Caco-2 (cell line): ENCODE results near the gene TAF1B. TPM values are rescaled to one million over a fixed set of nuclear protein-coding genes. Genes with fewer than 3 reads are reported as not detected.

Experiments
- BruUV-seq: library from RNA; stranded (reverse); fragments of 400-500 nt; replicated peaks from 2 replicates; lab custom pipeline; 2021; lab: Mats Ljungman, UMichigan
- CTCF ChIA-PET: fragments of 300-600 bp; sonication (Branson Sonifier 250); formaldehyde crosslinking; loops from one replicate; lab custom pipeline; 2022; ENCODE audit warnings: antibody characterized with exemption; lab: Charles Lee
- POLR2A ChIA-PET: fragments of 300-600 bp; sonication (Branson Sonifier 250); formaldehyde crosslinking; loops from one replicate; lab custom pipeline; 2022; ENCODE audit warnings: antibody characterized with exemption; lab: Charles Lee
- DNase-seq, 2 experiments: peaks; one replicate each; pipeline versions ENCODE4 v3.0.0 to v3.0.0-alpha.2; 2020 to 2022
- H3K27me3 ChIP-seq: replicated peaks from 2 replicates; pipeline ENCODE4 v1.6.0; 2011; ENCODE audit warnings: low read length; ENCODE audit not compliant: control insufficient read depth, insufficient read depth
- H3K36me3 ChIP-seq: 2 replicates; pipeline ENCODE4 v1.5.1; 2011; ENCODE audit warnings: low read length; ENCODE audit not compliant: control insufficient read depth, insufficient read depth
- H3K4me1 ChIP-seq: fragments of 250-450 bp; sonication (Bioruptor Pico); 2 replicates; pipeline ENCODE4 v1.5.1; 2020; ENCODE audit warnings: mild to moderate bottlenecking
- H3K4me3 ChIP-seq: 2 replicates; pipeline ENCODE4 v1.5.1; 2011; ENCODE audit warnings: low read depth, mild to moderate bottlenecking, control low read depth, low read length
- H3K9me3 ChIP-seq: fragments of 250-450 bp; sonication (Bioruptor Pico); 2 replicates; pipeline ENCODE4 v1.5.1; 2020; ENCODE audit warnings: mild to moderate bottlenecking, moderate library complexity
- H3K27ac Mint-ChIP-seq: one replicate; pipeline ENCODE4 v1.8.0; 2022; ENCODE audit warnings: mixed read lengths; ENCODE audit not compliant: unreplicated experiment
- H3K27me3 Mint-ChIP-seq: one replicate; pipeline ENCODE4 v1.8.0; 2022; ENCODE audit warnings: mixed read lengths; ENCODE audit not compliant: insufficient read depth, unreplicated experiment
- H3K36me3 Mint-ChIP-seq: one replicate; pipeline ENCODE4 v1.8.0; 2022; ENCODE audit warnings: mild to moderate bottlenecking, mixed read lengths; ENCODE audit not compliant: insufficient read depth, unreplicated experiment
- H3K4me1 Mint-ChIP-seq: one replicate; pipeline ENCODE4 v1.8.0; 2022; ENCODE audit warnings: low read depth, mixed read lengths; ENCODE audit not compliant: unreplicated experiment
- H3K4me3 Mint-ChIP-seq: one replicate; pipeline ENCODE4 v1.8.0; 2022; ENCODE audit warnings: mild to moderate bottlenecking, moderate library complexity, mixed read lengths; ENCODE audit not compliant: unreplicated experiment
- H3K9me3 Mint-ChIP-seq: one replicate; pipeline ENCODE4 v1.8.0; 2022; ENCODE audit warnings: mixed read lengths; ENCODE audit not compliant: unreplicated experiment
- intact Hi-C: fragments of 100-400 bp; cut with micrococcal nuclease; formaldehyde crosslinking; loops from one replicate; pipeline ENCODE4 v1.10.0; 2022; ENCODE audit not compliant: unreplicated experiment
- total RNA-seq: library from RNA; stranded (reverse); gene quantifications from 2 replicates; pipeline ENCODE4 v1.2.3, GENCODE V29; 2022
- TF ChIP-seq, protein P1 (sequence below), 2 experiments: fragments of 200-600 bp in 1 of 2; IDR thresholded peaks; 1 replicate in 1 of 2; 2 replicates in 1 of 2; pipeline versions ENCODE4 v1.5.1 to v1.8.0; 2011 to 2022; ENCODE audit warnings: antibody characterized with exemption in 1 of 2, control low read depth in 1 of 2, inconsistent platforms in 1 of 2, low read depth in 1 of 2, low read length in 1 of 2, mild to moderate bottlenecking in 1 of 2, moderate library complexity in 1 of 2; ENCODE audit not compliant: insufficient read depth in 1 of 2, severe bottlenecking in 1 of 2, unreplicated experiment in 1 of 2

Gene TAF1B
- total RNA-seq, 1 experiment from 2014 or later: 24.8 TPM

DNA sequence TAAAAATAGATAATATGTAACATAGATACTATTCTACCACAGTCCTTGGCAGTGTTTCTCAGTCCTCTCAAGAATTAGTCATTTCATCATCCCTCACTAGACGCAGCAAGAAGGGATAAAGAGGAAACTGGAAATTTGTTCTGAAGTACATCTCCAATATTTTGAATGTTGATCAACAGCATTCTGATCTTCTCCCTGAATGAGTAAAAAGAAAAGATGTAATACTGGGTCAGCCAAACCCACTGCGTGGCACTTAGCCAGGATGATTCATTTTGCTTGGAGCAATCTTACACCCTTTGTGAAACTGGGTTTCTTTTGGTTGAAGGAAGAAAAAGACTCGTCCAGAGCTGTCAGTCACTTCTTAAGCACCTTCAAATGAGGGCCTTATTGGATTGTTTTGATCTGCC is 54.1 kb downstream of the TAF1B start:
- intact Hi-C loops: no loop called here
- Mint-ChIP-seq H3K9me3 (no peaks in the 10 kb centered on the region), H3K4me3 (no peak overlapping the region), H3K4me1 (peaks cover 6% of the 10 kb centered on the region), H3K36me3 (peaks cover 7% of the 10 kb centered on the region), H3K27ac (no peak overlapping the region), H3K27me3 (no peaks in the 10 kb centered on the region)
- BruUV-seq: no TSS peak
- no peak for DNase-seq
- Histone ChIP-seq H3K36me3 (no peaks in the 10 kb centered on the region), H3K9me3 (no peaks in the 10 kb centered on the region), H3K4me1 (no peaks in the 10 kb centered on the region), H3K27me3 (no peaks in the 10 kb centered on the region), H3K4me3 (no peak overlapping the region)
- ChIA-PET CTCF (no interaction called here), POLR2A (no interaction called here)
- TF ChIP-seq, protein P1, sequence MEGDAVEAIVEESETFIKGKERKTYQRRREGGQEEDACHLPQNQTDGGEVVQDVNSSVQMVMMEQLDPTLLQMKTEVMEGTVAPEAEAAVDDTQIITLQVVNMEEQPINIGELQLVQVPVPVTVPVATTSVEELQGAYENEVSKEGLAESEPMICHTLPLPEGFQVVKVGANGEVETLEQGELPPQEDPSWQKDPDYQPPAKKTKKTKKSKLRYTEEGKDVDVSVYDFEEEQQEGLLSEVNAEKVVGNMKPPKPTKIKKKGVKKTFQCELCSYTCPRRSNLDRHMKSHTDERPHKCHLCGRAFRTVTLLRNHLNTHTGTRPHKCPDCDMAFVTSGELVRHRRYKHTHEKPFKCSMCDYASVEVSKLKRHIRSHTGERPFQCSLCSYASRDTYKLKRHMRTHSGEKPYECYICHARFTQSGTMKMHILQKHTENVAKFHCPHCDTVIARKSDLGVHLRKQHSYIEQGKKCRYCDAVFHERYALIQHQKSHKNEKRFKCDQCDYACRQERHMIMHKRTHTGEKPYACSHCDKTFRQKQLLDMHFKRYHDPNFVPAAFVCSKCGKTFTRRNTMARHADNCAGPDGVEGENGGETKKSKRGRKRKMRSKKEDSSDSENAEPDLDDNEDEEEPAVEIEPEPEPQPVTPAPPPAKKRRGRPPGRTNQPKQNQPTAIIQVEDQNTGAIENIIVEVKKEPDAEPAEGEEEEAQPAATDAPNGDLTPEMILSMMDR (IDR thresholded peaks at IDR 0.05; ENCODE audit: insufficient read depth in 1 of 2, low read depth in 1 of 2, low read length in 1 of 2, severe bottlenecking in 1 of 2, unreplicated experiment in 1 of 2): no peak

DNA sequence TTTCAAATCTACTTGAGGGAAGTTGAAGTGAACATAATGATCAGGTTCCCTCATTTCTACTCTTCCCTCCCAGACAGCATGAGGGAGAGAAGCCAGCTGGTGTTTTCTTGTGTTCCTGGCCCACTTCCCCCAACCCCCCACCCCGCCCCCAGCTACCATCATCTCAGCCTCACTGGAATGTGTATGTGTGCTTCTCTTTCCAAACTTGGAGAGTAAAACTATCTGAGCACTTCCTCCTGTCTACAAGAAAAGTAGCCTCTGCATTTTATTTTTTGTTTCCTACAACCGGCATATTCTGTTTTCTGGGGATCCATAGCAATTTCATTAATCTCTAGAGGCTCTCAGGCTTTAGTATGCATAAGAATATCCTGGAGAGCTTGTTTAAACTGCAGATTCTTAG is 54.6 kb downstream of the TAF1B start:
- Mint-ChIP-seq H3K36me3 (peaks cover 7% of the 10 kb centered on the region), H3K4me1 (peaks cover 6% of the 10 kb centered on the region), H3K27ac (no peak overlapping the region), H3K9me3 (no peaks in the 10 kb centered on the region), H3K27me3 (no peaks in the 10 kb centered on the region), H3K4me3 (no peak overlapping the region)
- CTCF ChIA-PET: no interaction called here
- POLR2A ChIA-PET: no interaction called here
- no peaks in the 10 kb centered on the region for H3K9me3 ChIP-seq
- H3K36me3 ChIP-seq: no peaks in the 10 kb centered on the region
- no peaks in the 10 kb centered on the region for H3K4me1 ChIP-seq
- TF ChIP-seq, protein P1 (IDR thresholded peaks at IDR 0.05; ENCODE audit: insufficient read depth in 1 of 2, low read depth in 1 of 2, low read length in 1 of 2, severe bottlenecking in 1 of 2, unreplicated experiment in 1 of 2): no peak
- no peak overlapping the region for H3K4me3 ChIP-seq
- H3K27me3 ChIP-seq: no peaks in the 10 kb centered on the region
- no peak for DNase-seq
- no TSS peak for BruUV-seq
- intact Hi-C loops: no loop called here

DNA sequence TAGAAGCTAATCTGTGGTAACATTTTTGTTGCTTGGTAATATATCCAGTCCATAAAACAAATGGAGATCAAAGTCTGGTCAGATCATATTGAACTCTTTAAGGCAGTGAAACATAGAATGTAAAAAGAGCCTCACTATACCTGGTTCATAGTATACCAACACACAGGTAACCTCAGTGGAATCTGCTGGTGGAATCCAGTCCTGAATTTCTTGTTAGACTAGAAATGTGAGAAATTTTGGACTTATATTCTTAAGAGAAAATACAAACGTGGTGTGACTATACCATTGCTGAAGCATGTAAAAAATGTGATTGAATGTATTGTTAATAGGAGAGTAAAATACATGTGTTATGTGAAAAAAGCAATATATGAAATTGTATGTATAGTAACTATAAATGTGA is 62.1 kb downstream of the TAF1B start:
- H3K4me1 ChIP-seq: no peaks in the 10 kb centered on the region
- no peaks in the 10 kb centered on the region for H3K27me3 ChIP-seq
- Mint-ChIP-seq H3K4me1 (no peaks in the 10 kb centered on the region), H3K4me3 (no peak overlapping the region), H3K36me3 (no peaks in the 10 kb centered on the region), H3K27ac (no peak overlapping the region), H3K9me3 (no peaks in the 10 kb centered on the region), H3K27me3 (no peaks in the 10 kb centered on the region)
- no TSS peak for BruUV-seq
- intact Hi-C loops: no loop called here
- no peak overlapping the region for H3K4me3 ChIP-seq
- ChIA-PET CTCF (interaction anchor here (0.6 kb wide), 1 partner anchor 349 kb away, joined by 4 read pairs; no protein-coding TSS in a partner anchor), POLR2A (no interaction called here)
- TF ChIP-seq, protein P1 (IDR thresholded peaks at IDR 0.05; ENCODE audit: insufficient read depth in 1 of 2, low read depth in 1 of 2, low read length in 1 of 2, severe bottlenecking in 1 of 2, unreplicated experiment in 1 of 2): no peak
- DNase-seq: peak in 1 of 2 experiments; percentile 18
- H3K36me3 ChIP-seq: no peaks in the 10 kb centered on the region
- no peaks in the 10 kb centered on the region for H3K9me3 ChIP-seq
